Ishikawa (cell line): ENCODE results near the gene TTC23L.

Source experiments
- CEBPB ChIP-seq: IDR thresholded peaks from 2 replicates; pipeline ENCODE4 v1.6.1; 2012
- CREB1 ChIP-seq: IDR thresholded peaks from 2 replicates; pipeline ENCODE4 v1.6.1; 2012; ENCODE audit warnings: low read depth
- EGR1 ChIP-seq: IDR thresholded peaks from 2 replicates; pipeline ENCODE4 v1.6.1; 2012
- EP300 ChIP-seq: IDR thresholded peaks from 2 replicates; pipeline ENCODE4 v1.6.1; 2012; ENCODE audit warnings: borderline replicate concordance
- FOXM1 ChIP-seq: IDR thresholded peaks from 2 replicates; pipeline ENCODE4 v1.6.1; 2012; ENCODE audit warnings: low read depth, borderline replicate concordance
- NFIC ChIP-seq: IDR thresholded peaks from 2 replicates; pipeline ENCODE4 v1.6.1; 2012
- RAD21 ChIP-seq: IDR thresholded peaks from 2 replicates; pipeline ENCODE4 v1.6.1; 2012; ENCODE audit warnings: low read depth
- TAF1 ChIP-seq: IDR thresholded peaks from 2 replicates; pipeline ENCODE4 v1.6.1; 2012; ENCODE audit warnings: low read depth, mild to moderate bottlenecking
- TCF12 ChIP-seq: IDR thresholded peaks from 2 replicates; pipeline ENCODE4 v1.6.1; 2012; ENCODE audit warnings: low read depth
- TEAD4 ChIP-seq: IDR thresholded peaks from 2 replicates; pipeline ENCODE4 v1.6.1; 2012
- YY1 ChIP-seq: IDR thresholded peaks from 2 replicates; pipeline ENCODE4 v1.6.1; 2012; ENCODE audit warnings: low read depth
- ZBTB7A ChIP-seq: IDR thresholded peaks from 2 replicates; pipeline ENCODE4 v1.6.1; 2012; ENCODE audit warnings: low read depth
- TF ChIP-seq, protein P1 (sequence below): IDR thresholded peaks from 2 replicates; pipeline ENCODE4 v1.6.1; 2012
- TF ChIP-seq, protein P2 (sequence below): IDR thresholded peaks from 2 replicates; pipeline ENCODE4 v1.6.1; 2012
- TF ChIP-seq, protein P3 (sequence below): IDR thresholded peaks from 2 replicates; pipeline ENCODE4 v1.6.1; 2012; ENCODE audit warnings: low read depth, mild to moderate bottlenecking

Gene TTC23L

DNA sequence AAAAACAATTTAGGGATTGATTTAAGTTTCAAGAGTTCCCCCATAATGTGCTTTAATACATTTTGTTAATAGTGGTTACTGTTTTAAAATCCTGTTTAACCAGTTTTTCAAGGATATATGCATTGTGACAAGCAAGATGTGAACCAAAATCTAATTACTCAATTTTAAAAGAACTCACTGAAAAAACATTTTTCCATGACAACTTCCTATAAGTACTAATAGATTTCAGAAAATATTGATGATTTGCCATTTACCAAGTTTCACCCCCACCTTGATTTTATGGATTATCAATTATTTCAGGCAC is 85.5 kb downstream of the TTC23L start:
- no peak for TF ChIP-seq CREB1
- TF ChIP-seq NFIC: no peak
- no peak for TF ChIP-seq TCF12
- TF ChIP-seq, protein P1, sequence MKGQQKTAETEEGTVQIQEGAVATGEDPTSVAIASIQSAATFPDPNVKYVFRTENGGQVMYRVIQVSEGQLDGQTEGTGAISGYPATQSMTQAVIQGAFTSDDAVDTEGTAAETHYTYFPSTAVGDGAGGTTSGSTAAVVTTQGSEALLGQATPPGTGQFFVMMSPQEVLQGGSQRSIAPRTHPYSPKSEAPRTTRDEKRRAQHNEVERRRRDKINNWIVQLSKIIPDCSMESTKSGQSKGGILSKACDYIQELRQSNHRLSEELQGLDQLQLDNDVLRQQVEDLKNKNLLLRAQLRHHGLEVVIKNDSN: no peak
- no peak for TF ChIP-seq YY1
- no peak for TF ChIP-seq EGR1
- no peak for TF ChIP-seq TAF1
- TF ChIP-seq TEAD4: no peak
- TF ChIP-seq EP300: no peak
- TF ChIP-seq FOXM1: no peak
- TF ChIP-seq RAD21: no peak
- TF ChIP-seq, protein P2, sequence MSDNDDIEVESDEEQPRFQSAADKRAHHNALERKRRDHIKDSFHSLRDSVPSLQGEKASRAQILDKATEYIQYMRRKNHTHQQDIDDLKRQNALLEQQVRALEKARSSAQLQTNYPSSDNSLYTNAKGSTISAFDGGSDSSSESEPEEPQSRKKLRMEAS: no peak
- TF ChIP-seq, protein P3, sequence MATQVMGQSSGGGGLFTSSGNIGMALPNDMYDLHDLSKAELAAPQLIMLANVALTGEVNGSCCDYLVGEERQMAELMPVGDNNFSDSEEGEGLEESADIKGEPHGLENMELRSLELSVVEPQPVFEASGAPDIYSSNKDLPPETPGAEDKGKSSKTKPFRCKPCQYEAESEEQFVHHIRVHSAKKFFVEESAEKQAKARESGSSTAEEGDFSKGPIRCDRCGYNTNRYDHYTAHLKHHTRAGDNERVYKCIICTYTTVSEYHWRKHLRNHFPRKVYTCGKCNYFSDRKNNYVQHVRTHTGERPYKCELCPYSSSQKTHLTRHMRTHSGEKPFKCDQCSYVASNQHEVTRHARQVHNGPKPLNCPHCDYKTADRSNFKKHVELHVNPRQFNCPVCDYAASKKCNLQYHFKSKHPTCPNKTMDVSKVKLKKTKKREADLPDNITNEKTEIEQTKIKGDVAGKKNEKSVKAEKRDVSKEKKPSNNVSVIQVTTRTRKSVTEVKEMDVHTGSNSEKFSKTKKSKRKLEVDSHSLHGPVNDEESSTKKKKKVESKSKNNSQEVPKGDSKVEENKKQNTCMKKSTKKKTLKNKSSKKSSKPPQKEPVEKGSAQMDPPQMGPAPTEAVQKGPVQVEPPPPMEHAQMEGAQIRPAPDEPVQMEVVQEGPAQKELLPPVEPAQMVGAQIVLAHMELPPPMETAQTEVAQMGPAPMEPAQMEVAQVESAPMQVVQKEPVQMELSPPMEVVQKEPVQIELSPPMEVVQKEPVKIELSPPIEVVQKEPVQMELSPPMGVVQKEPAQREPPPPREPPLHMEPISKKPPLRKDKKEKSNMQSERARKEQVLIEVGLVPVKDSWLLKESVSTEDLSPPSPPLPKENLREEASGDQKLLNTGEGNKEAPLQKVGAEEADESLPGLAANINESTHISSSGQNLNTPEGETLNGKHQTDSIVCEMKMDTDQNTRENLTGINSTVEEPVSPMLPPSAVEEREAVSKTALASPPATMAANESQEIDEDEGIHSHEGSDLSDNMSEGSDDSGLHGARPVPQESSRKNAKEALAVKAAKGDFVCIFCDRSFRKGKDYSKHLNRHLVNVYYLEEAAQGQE: no peak
- no peak for TF ChIP-seq ZBTB7A

DNA sequence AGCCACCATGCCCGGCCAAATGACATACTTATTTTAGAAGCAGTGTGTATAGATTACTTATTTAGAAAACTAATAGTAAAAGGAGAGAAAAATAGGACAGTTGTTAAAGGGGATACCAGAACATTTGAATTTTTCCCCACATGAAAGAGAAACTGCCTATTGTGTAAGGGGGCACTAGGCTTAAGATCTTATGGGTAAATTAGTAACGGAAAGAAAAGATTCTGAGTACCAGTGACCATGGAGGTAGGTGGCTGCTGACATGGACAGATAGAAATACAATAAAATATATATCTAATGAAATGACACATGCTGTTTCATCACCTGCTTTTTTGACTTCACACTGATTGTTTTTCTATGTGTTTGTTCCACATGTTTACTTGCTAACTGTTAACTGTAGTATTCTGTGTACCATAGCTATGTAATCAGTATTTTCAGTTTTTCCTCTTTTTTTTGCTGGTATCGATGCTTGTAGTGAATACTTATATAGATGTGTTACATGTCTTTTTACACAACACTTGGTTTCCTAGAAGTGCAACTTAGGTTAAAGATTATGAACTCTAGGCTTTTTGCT is 87.4 kb downstream of the TTC23L start:
- TF ChIP-seq TEAD4: no peak
- TF ChIP-seq, protein P3: no peak
- no peak for TF ChIP-seq NFIC
- TF ChIP-seq TAF1: no peak
- TF ChIP-seq EGR1: no peak
- no peak for TF ChIP-seq RAD21
- TF ChIP-seq, protein P1: no peak
- TF ChIP-seq TCF12: no peak
- TF ChIP-seq YY1: no peak
- no peak for TF ChIP-seq FOXM1
- TF ChIP-seq CEBPB: no peak
- TF ChIP-seq EP300: no peak
- TF ChIP-seq, protein P2: no peak
- no peak for TF ChIP-seq ZBTB7A
- no peak for TF ChIP-seq CREB1

DNA sequence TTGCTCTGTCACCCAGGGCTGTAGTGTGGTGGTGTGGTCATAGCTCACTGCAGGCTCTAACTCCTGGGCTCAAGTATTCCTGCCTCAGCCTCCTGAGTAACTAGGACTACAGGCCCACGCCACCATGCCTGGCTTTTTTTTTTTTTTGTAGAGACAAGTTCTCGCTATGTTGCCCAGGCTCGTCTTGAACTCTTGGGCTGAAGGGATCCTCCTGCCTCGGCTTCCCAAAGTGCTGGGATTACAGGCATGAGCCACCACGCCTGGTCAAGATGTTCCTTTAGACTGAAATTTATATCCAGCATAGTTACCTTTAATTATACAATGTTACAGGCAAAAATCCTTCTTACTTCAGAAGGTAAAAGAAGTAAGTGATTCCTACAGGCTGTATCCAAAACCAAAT is 88.8 kb downstream of the TTC23L start:
- TF ChIP-seq NFIC (no peak), TCF12 (no peak), TAF1 (no peak), RAD21 (no peak), CEBPB (no peak), YY1 (no peak), ZBTB7A (no peak), EGR1 (no peak), EP300 (no peak)
- TF ChIP-seq, protein P2: no peak

DNA sequence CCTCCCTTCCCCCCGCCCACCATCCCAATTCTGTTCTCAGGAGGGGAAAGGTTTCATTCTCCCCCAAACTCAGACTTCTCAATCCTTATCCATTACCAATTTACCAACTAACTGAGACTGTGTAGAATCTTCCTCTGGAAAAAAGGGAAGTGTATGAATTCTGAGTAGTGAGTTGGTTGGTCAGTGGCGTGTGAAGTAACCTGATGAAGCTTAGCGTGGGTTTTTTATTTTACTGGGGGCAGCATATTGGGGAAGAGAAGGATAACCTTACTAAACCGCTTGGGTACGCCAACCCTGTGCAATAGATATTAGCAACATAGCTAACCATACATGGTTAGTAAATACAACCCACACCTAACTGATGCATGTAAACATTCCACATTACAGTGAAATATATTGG is 89.3 kb downstream of the TTC23L start:
- TF ChIP-seq, protein P2: no peak
- TF ChIP-seq EGR1 (no peak), YY1 (no peak), TAF1 (no peak), CREB1 (no peak), TEAD4 (no peak), EP300 (no peak), ZBTB7A (no peak), NFIC (no peak), CEBPB (no peak), FOXM1 (no peak)
- TF ChIP-seq, protein P1: no peak
- TF ChIP-seq, protein P3: no peak
